Spleen (tissue), 7 donors: ENCODE results near the gene SLC35B1.
"Not testable (repeated sequence)": the region's sequence is repeated elsewhere in the genome, so short reads cannot be mapped to it uniquely, and the experiment has no call there.

ENCODE experiments used
- CTCF ChIP-seq, 11 experiments: fragments of 200-600 bp in 7 of 11; fragments of 450-650 bp in 4 of 11; sonication (generic) in 4 of 11; IDR thresholded peaks in 8 of 11; conservative IDR thresholded peaks in 3 of 11; 1 replicate in 7 of 11; 2 replicates in 4 of 11; pipeline versions ENCODE4 v1.4.0 to v1.8.0; 2016 to 2021; ENCODE audit warnings: antibody characterized with exemption in 11 of 11, inconsistent platforms in 4 of 11, mild to moderate bottlenecking in 1 of 11
- POLR2A ChIP-seq, 3 donors: fragments of 450-650 bp; IDR thresholded peaks; one replicate each; pipeline ENCODE4 v1.5.1; 2017; ENCODE audit warnings: antibody characterized with exemption in 3 of 3, mild to moderate bottlenecking in 1 of 3
- POLR2AphosphoS5 ChIP-seq, 3 donors: sonication (generic); formaldehyde crosslinking; IDR thresholded peaks; one replicate each; pipeline ENCODE4 v1.5.1; 2017; ENCODE audit warnings: antibody characterized with exemption in 3 of 3
- donor health status: DM: no; HTN: no; CAD: no; lungs with moderate emphysema.
- donor health status: DM: no; HTN: no; CAD: no.
- donor health status: DM: no; HTN: no; CAD: no.

- not testable (repeated sequence) for TF ChIP-seq POLR2A (IDR thresholded peaks at IDR 0.05); CTCF (IDR thresholded peaks at IDR 0.05 in 8 of 11, conservative IDR thresholded peaks at IDR 0.05 in 3 of 11); POLR2AphosphoS5 (IDR thresholded peaks at IDR 0.05)
Measured at GRCh38 chr17:49673679-49674078, 34.1 kb downstream of the SLC35B1 start.
